ENCODE measurements around the gene MGLL.

MGLL gene

DNA sequence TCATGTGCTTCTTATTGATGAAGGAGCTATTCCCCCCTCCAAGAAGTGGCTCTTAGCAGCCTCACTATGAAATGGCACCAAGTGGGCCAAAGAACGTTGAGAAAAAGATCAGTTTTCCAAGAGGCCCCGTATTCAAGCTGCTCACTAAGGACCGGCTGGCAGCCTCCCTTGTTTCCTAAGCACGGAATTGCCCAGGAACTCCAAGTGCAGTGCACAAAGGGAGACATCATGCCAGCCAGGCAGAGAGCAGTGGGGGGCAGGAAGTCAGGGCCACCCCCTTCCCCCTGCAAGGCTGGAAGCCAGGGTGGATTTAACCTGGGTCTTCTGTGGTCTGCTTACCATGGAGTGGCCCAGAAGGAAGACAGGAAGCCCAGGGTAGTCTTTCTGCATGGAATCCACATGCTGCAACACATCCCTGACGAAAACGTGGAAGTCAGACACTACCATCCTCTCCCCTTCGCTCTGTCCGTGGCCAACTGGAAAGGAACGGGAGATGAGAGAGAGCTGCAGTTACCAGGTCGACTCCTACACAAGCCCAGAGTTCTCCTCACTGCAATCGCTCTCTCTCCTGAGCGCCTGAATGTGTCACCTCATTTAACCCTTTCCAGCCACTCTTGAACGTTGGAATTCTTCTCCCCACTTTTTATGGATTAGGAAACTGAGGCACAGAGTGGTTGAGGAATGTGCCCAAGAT, 100.1 kb downstream of the MGLL start:
- Histone ChIP-seq H3K4me1 (ENCODE audit: control insufficient read depth in 5 of 5, insufficient read depth in 5 of 5, low read length in 5 of 5) (peaks cover 6 to 77% (median 46%) of the 10 kb centered on the region in 5 donors), H3K27ac (ENCODE audit: low read depth, low read length) (peak overlapping the region; percentile 79), H3K27me3 (ENCODE audit: control insufficient read depth in 5 of 5, insufficient read depth in 4 of 5, low read length in 5 of 5) (no peaks in the 10 kb centered on the region), H3K9me3 (ENCODE audit: control insufficient read depth in 5 of 5, low read length in 5 of 5) (no peaks in the 10 kb centered on the region), H3K4me3 (ENCODE audit: low read depth in 1 of 5, low read length in 5 of 5) (no peak overlapping the region), H3K36me3 (ENCODE audit: control insufficient read depth in 5 of 5, insufficient read depth in 5 of 5, low read length in 5 of 5) (peaks cover 2 to 58% (median 32%) of the 10 kb centered on the region in 5 donors), H3K9ac (ENCODE audit: low read length in 5 of 5) (peak overlapping the region in 1 of 5 donors; percentile 26)

DNA sequence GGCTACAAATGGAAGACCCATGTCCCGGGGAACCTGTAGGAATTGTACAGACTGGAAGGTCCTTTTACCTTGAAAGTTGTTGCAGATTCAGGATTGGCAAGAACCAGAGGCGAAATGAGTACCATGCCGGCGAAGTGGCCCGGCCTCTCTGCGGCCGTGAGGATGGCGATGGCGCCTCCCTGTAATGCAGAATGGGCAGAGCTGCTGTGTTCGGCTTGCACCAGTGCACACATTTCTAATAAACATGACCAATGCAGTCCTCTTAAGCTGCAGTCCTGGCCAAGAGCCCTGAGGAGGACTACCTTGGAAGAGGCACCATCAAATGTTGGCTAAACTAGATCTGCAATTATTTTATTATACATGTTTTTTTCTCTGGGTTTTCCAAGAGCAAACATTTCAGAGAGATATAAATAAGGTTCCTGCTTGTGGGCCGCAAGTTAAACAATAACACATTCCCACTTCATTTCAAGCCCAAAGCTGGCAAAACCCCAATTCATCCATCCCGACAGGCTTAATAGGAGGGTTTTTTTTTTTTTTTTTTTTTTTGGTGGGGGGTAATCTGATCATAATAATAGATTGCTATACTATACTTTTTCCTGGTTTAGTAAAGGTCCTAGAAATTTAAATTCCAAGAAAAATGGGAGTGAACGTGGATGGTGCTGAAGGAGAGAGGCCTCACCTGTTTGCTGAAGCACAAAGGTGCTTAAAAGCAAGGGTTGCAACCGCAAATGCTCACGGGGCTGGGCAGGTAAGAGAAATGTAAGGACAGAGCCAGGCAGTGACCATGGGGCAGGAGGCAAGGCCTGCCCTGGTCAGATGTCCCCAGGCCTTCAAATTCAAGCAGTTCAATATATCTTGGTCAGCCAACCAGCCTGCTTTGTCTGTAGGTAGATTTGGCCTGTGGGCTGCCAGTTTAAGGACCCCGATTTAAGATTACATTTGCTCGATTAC, 101.1 kb downstream of the MGLL start:
- H3K27ac ChIP-seq (ENCODE audit: low read depth, low read length) = peak overlapping the region; percentile 79
- no peaks in the 10 kb centered on the region for H3K27me3 ChIP-seq (ENCODE audit: control insufficient read depth in 5 of 5, insufficient read depth in 4 of 5, low read length in 5 of 5)
- no peaks in the 10 kb centered on the region for H3K9me3 ChIP-seq (ENCODE audit: control insufficient read depth in 5 of 5, low read length in 5 of 5)
- H3K4me3 ChIP-seq (ENCODE audit: low read depth in 1 of 5, low read length in 5 of 5) = no peak overlapping the region
- peaks cover 0 to 66% (median 41%) of the 10 kb centered on the region in 5 donors for H3K36me3 ChIP-seq (ENCODE audit: control insufficient read depth in 5 of 5, insufficient read depth in 5 of 5, low read length in 5 of 5)
- H3K4me1 ChIP-seq (ENCODE audit: control insufficient read depth in 5 of 5, insufficient read depth in 5 of 5, low read length in 5 of 5) = peaks cover 8 to 80% (median 56%) of the 10 kb centered on the region in 5 donors
- H3K9ac ChIP-seq (ENCODE audit: low read length in 5 of 5) = no peak overlapping the region

DNA sequence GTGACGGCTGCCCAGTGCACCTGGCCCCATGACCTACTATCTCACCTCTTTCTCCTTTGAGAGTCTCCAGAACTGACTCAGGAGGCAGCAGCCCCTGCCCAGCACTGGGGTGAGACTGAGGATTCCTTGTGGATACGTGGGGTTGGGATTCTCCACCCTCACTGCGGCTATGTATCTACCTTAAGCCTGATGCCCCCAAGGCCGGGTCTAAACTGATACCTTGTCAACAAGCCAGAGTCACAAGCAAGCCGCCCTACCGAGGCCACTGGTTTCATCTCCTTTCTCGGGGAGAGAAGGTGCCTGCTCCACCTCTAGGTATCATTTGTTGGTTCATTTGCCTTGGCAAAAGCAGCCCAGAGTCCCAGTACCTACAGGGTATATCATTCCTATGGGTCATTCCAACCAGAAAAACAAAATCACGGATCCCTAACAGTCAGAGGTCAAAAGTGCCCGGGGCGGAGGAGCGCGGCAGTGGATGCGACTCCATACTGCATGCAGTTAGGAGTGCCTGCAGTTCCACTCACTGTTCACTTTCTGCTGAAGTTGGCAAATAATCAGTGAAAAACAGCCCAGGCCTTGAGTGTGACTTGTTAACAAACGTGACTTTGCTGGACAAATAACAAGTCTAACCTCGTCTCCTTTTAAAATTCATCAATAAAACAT, 102.0 kb downstream of the MGLL start:
- no peak overlapping the region for H3K9ac ChIP-seq (ENCODE audit: low read length in 5 of 5)
- no peaks in the 10 kb centered on the region for H3K9me3 ChIP-seq (ENCODE audit: control insufficient read depth in 5 of 5, low read length in 5 of 5)
- H3K4me3 ChIP-seq (ENCODE audit: low read depth in 1 of 5, low read length in 5 of 5) = no peak overlapping the region
- peaks cover 0 to 76% (median 49%) of the 10 kb centered on the region in 5 donors for H3K36me3 ChIP-seq (ENCODE audit: control insufficient read depth in 5 of 5, insufficient read depth in 5 of 5, low read length in 5 of 5)
- H3K27ac ChIP-seq (ENCODE audit: low read depth, low read length) = peak overlapping the region; percentile 65
- peaks cover 8 to 83% (median 66%) of the 10 kb centered on the region in 5 donors for H3K4me1 ChIP-seq (ENCODE audit: control insufficient read depth in 5 of 5, insufficient read depth in 5 of 5, low read length in 5 of 5)
- H3K27me3 ChIP-seq (ENCODE audit: control insufficient read depth in 5 of 5, insufficient read depth in 4 of 5, low read length in 5 of 5) = no peaks in the 10 kb centered on the region

DNA sequence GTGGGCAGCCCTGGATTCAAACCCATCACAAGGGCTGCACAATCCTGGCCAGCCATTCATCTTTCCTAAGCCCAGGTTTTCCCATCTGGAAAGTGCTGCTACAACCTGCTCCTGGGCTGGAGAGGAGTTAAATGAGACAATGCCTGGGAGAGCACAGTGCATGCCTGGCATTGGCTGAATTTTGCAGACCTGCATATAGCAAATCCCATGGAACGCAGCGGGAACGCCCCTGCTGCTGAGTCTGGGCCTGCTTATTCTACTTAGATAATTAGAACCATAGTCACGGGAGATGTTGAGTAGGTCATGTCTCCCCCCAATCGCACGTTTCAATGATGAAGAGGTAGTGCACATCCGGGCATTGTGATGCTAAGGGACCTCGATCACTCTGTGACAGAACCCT, 102.9 kb downstream of the MGLL start:
- Histone ChIP-seq H3K36me3 (ENCODE audit: control insufficient read depth in 5 of 5, insufficient read depth in 5 of 5, low read length in 5 of 5) (peaks cover 0 to 75% (median 54%) of the 10 kb centered on the region in 5 donors), H3K9ac (ENCODE audit: low read length in 5 of 5) (no peak overlapping the region), H3K27me3 (ENCODE audit: control insufficient read depth in 5 of 5, insufficient read depth in 4 of 5, low read length in 5 of 5) (no peaks in the 10 kb centered on the region), H3K9me3 (ENCODE audit: control insufficient read depth in 5 of 5, low read length in 5 of 5) (no peaks in the 10 kb centered on the region), H3K4me1 (ENCODE audit: control insufficient read depth in 5 of 5, insufficient read depth in 5 of 5, low read length in 5 of 5) (peaks cover 12 to 83% (median 75%) of the 10 kb centered on the region in 5 donors), H3K4me3 (ENCODE audit: low read depth in 1 of 5, low read length in 5 of 5) (no peak overlapping the region), H3K27ac (ENCODE audit: low read depth, low read length) (peak overlapping the region; percentile 65)

DNA sequence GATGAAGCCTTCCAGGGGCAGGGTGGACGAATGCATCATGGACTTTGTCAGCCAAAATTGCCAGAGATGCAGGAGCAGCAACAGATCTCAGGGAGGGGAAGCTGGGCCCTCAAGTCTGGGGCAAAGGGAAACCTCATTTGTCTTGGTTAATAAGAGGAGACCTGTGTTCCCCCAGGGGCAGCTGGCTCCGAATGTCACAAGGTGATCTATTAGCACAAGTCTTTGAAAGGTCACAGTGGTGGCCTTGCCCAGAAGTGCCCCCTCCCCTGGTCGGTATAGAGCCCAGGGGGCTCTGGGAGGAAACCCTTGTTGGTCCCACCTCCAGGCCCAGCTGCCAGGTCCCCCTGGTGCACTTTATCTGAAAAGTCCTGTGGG, 103.4 kb downstream of the MGLL start:
- Histone ChIP-seq H3K36me3 (ENCODE audit: control insufficient read depth in 5 of 5, insufficient read depth in 5 of 5, low read length in 5 of 5) (peaks cover 0 to 77% (median 58%) of the 10 kb centered on the region in 5 donors), H3K9me3 (ENCODE audit: control insufficient read depth in 5 of 5, low read length in 5 of 5) (no peaks in the 10 kb centered on the region), H3K4me3 (ENCODE audit: low read depth in 1 of 5, low read length in 5 of 5) (no peak overlapping the region), H3K9ac (ENCODE audit: low read length in 5 of 5) (no peak overlapping the region), H3K27me3 (ENCODE audit: control insufficient read depth in 5 of 5, insufficient read depth in 4 of 5, low read length in 5 of 5) (no peaks in the 10 kb centered on the region), H3K4me1 (ENCODE audit: control insufficient read depth in 5 of 5, insufficient read depth in 5 of 5, low read length in 5 of 5) (peaks cover 12 to 84% (median 79%) of the 10 kb centered on the region in 5 donors), H3K27ac (ENCODE audit: low read depth, low read length) (peak overlapping the region; percentile 65)

DNA sequence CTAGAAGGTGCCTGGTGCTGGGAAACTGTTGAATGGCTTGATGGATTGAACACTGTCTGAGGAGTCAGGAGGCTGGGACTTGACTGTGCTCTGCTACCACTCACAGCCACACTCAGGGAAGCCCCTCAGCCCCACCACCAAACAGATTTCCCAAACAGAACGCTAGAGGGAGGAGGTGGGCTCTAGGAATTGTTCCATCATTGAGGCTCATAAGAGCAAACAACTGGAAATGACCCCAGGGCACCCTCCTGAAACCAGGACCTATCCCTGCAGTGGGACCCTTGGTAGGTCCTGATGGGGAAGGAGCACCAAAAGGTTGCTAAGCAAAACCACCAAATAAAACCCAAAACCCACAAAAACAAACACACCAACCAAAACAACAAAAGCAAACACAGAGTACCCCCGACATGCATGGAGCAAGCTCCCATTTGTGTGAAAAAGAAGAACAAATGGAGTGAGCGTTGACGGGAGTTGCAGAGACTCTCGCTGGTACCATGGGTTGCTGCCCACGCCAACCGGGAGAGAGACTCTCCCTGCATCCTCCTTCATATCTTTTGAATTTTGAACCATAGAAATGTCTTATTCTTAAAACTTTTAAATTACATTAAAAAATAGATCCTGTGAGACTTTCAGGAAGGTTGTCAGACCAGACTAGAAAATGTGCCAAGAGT, 103.9 kb downstream of the MGLL start:
- Histone ChIP-seq H3K4me1 (ENCODE audit: control insufficient read depth in 5 of 5, insufficient read depth in 5 of 5, low read length in 5 of 5) (peaks cover 13 to 84% (median 79%) of the 10 kb centered on the region in 5 donors), H3K4me3 (ENCODE audit: low read depth in 1 of 5, low read length in 5 of 5) (no peak overlapping the region), H3K27ac (ENCODE audit: low read depth, low read length) (peak overlapping the region; percentile 78), H3K9ac (ENCODE audit: low read length in 5 of 5) (no peak overlapping the region), H3K36me3 (ENCODE audit: control insufficient read depth in 5 of 5, insufficient read depth in 5 of 5, low read length in 5 of 5) (peaks cover 0 to 81% (median 61%) of the 10 kb centered on the region in 5 donors), H3K9me3 (ENCODE audit: control insufficient read depth in 5 of 5, low read length in 5 of 5) (no peaks in the 10 kb centered on the region), H3K27me3 (ENCODE audit: control insufficient read depth in 5 of 5, insufficient read depth in 4 of 5, low read length in 5 of 5) (no peaks in the 10 kb centered on the region)

DNA sequence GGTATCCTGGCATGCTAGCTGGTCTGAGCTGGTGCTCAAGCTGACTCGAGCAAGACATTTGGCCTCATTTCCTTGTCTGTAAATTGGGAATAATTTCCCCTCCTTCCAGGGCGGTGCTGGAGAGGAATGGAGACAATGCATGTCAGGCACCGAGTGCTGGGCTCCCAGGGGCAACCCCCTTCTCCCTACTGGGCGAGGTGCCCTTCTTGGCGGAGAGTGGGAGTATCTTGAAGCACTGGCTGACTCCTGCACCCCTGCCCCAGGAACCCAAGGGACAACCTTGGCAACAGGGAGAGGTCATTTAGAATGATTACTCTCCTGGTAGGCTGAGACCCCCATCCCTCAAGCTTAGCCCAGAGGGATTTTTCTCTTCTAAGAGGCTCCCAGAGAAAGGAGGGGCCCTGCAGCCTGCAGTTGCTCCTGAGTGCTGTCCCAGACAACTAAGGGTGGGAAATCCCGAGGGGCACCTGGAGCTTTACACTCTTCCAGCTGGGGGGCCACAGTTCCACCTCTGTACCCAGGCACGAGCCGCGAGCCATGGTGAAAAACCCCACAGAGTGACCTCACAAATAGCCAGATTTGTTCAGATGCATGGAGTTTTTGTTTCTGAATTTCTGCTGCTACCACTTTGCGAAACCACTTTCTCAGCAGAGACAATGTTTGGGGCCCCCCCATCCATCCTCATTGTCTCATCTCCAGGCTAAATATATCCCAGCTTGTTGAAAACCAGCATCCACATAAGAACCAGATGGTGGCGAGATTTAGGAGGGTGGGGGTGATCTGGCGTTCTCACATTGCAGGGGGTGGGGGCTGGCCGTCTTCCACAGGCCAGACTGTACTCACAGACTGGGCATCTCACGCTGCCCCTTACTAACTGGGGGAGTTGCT, 104.7 kb downstream of the MGLL start:
- peaks cover 0 to 87% (median 65%) of the 10 kb centered on the region in 5 donors for H3K36me3 ChIP-seq (ENCODE audit: control insufficient read depth in 5 of 5, insufficient read depth in 5 of 5, low read length in 5 of 5)
- H3K4me1 ChIP-seq (ENCODE audit: control insufficient read depth in 5 of 5, insufficient read depth in 5 of 5, low read length in 5 of 5) = peaks cover 21 to 84% (median 79%) of the 10 kb centered on the region in 5 donors
- H3K27me3 ChIP-seq (ENCODE audit: control insufficient read depth in 5 of 5, insufficient read depth in 4 of 5, low read length in 5 of 5) = no peaks in the 10 kb centered on the region
- H3K4me3 ChIP-seq (ENCODE audit: low read depth in 1 of 5, low read length in 5 of 5) = no peak overlapping the region
- no peak overlapping the region for H3K9ac ChIP-seq (ENCODE audit: low read length in 5 of 5)
- peak overlapping the region; percentile 78 for H3K27ac ChIP-seq (ENCODE audit: low read depth, low read length)
- no peaks in the 10 kb centered on the region for H3K9me3 ChIP-seq (ENCODE audit: control insufficient read depth in 5 of 5, low read length in 5 of 5)

DNA sequence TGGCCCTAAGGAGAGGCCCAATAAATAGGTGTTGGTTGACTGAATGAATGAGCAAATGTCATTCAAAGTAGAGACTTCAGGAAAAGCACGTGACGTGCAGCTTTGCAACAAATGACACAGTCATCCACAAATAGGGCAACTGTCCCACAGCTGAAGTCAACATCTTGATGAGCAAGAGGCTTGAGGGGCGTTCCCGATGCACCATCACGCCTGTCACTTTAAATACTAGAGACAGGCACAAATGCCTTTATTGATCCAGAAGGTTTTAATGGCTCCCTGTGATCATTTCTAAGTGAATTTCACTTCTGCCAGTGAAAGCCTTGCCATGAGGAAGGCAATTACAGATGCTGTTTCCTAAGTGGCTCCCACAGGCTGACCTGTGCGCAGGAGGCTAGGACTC, 105.9 kb downstream of the MGLL start:
- Histone ChIP-seq H3K4me3 (ENCODE audit: low read depth in 1 of 5, low read length in 5 of 5) (no peak overlapping the region), H3K4me1 (ENCODE audit: control insufficient read depth in 5 of 5, insufficient read depth in 5 of 5, low read length in 5 of 5) (peaks cover 23 to 85% (median 78%) of the 10 kb centered on the region in 5 donors), H3K27me3 (ENCODE audit: control insufficient read depth in 5 of 5, insufficient read depth in 4 of 5, low read length in 5 of 5) (no peaks in the 10 kb centered on the region), H3K9ac (ENCODE audit: low read length in 5 of 5) (no peak overlapping the region), H3K36me3 (ENCODE audit: control insufficient read depth in 5 of 5, insufficient read depth in 5 of 5, low read length in 5 of 5) (peaks cover 0 to 81% (median 66%) of the 10 kb centered on the region in 5 donors), H3K27ac (ENCODE audit: low read depth, low read length) (peak overlapping the region; percentile 78), H3K9me3 (ENCODE audit: control insufficient read depth in 5 of 5, low read length in 5 of 5) (no peaks in the 10 kb centered on the region)

DNA sequence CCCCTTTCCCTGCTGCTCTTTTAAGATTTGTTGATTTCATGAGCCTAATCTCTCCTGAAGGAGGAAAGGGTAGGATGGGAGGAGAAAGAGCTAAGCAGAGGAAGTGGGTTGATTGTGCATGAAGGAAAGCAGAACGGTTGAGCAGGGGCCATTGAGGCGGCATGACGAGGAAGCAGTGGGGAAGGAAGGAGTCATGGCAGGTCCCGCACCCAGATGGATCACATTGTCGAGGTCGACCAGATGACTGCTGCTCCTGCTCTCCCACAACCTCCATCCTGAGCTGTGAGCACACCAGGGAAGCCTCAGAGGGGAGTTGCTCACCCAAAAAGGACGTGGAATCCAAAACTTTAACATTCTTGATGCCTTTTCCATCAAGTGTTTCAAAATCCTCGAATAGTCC, 106.8 kb downstream of the MGLL start:
- Histone ChIP-seq H3K4me3 (ENCODE audit: low read depth in 1 of 5, low read length in 5 of 5) (no peak overlapping the region), H3K9ac (ENCODE audit: low read length in 5 of 5) (no peak overlapping the region), H3K9me3 (ENCODE audit: control insufficient read depth in 5 of 5, low read length in 5 of 5) (no peaks in the 10 kb centered on the region), H3K4me1 (ENCODE audit: control insufficient read depth in 5 of 5, insufficient read depth in 5 of 5, low read length in 5 of 5) (peaks cover 23 to 94% (median 85%) of the 10 kb centered on the region in 5 donors), H3K36me3 (ENCODE audit: control insufficient read depth in 5 of 5, insufficient read depth in 5 of 5, low read length in 5 of 5) (peaks cover 0 to 77% (median 60%) of the 10 kb centered on the region in 5 donors), H3K27ac (ENCODE audit: low read depth, low read length) (peak overlapping the region; percentile 78), H3K27me3 (ENCODE audit: control insufficient read depth in 5 of 5, insufficient read depth in 4 of 5, low read length in 5 of 5) (no peaks in the 10 kb centered on the region)

Data from subcutaneous abdominal adipose tissue (tissue), 5 donors.